Measurements from ENCODE around the gene ZC3H12D. TPM values are rescaled to one million over a fixed set of nuclear protein-coding genes. Genes with fewer than 3 reads are reported as not detected.

The ZC3H12D gene
- polyA plus RNA-seq, 1 of the 3 experiments (the other 2 are of a cell fraction) = 0.03 TPM

DNA sequence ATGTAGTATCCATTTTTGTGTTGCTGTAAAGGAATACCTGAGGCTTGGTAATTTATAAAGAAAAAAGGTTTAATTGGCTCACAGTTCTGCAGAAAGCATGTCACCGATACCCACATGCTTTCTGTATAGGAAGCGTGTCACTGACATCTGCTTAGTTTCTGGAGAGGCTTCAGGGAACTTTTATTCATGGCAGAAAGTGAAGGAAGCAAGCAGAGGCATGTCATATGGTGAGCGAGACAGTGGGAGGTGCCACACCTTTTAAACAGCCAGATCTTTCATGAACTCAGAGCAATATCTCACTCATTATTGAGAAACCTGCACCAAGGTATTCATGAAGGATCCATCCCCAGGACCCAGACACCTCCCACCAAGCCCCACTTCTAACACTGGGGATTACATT, 81.3 kb downstream of the ZC3H12D start:
- POLR2A ChIA-PET = no interaction called here
- H3K79me2 ChIP-seq (ENCODE audit: insufficient read depth) = no peaks in the 10 kb centered on the region
- WGBS (ENCODE audit: low lambda C conversion rate) = 100% methylated on average over 3 of the region's 3 CpGs

GRCh38 chr6:149400050-149400449, 84.8 kb downstream of the ZC3H12D start, which contains the start of gene SUMO4:
SUMO4 (plus strand) TSS chr6:149400262; CDS start chr6:149400392, 130 bp downstream.
- WGBS (ENCODE audit: low lambda C conversion rate) = 99% methylated on average over 9 of the region's 11 CpGs

More for the DNA sequence above, 81.3 kb downstream of the ZC3H12D start:
- H3K36me3 ChIP-seq (replicated peaks in 1 of 2; ENCODE audit: control insufficient read depth in 1 of 2, insufficient read depth in 2 of 2, low read length in 1 of 2) = peaks cover 62 to 90% of the 10 kb centered on the region in 2 experiments
- no peak for DNase-seq
- H3K9me2 ChIP-seq = no peaks in the 10 kb centered on the region
- H3K4me3 ChIP-seq (ENCODE audit: low read depth in 2 of 2, low read length in 1 of 2) = no peak overlapping the region
- H3K27ac ChIP-seq (ENCODE audit: low read depth in 2 of 2, low read length in 1 of 2) = no peak overlapping the region
- no peak overlapping the region for H3K4me2 ChIP-seq
- H3K9me3 ChIP-seq = no peaks in the 10 kb centered on the region
- no peaks in the 10 kb centered on the region for H4K20me1 ChIP-seq (ENCODE audit: insufficient read depth)
- CTCF ChIA-PET = interaction anchor here (0.6 kb wide), 1 partner anchor 9 kb away, joined by 4 read pairs; no protein-coding TSS in a partner anchor
- H3F3A ChIP-seq (replicated peaks; ENCODE audit: insufficient read depth) = peaks cover 14% of the 10 kb centered on the region
- no peak for TF ChIP-seq POLR2AphosphoS5 (IDR thresholded peaks at IDR 0.05; ENCODE audit: low read depth, low read length)
- no peak overlapping the region for H2AFZ ChIP-seq (ENCODE audit: low read depth)
- H3K9ac ChIP-seq = no peak overlapping the region
- H3K27me3 ChIP-seq (ENCODE audit: insufficient read depth) = no peaks in the 10 kb centered on the region
- H3K4me1 ChIP-seq (ENCODE audit: control insufficient read depth in 1 of 2, insufficient read depth in 2 of 2, low read depth in 1 of 2, low read length in 1 of 2) = no peaks in the 10 kb centered on the region; a peak in 1 of 4 replicates

More at GRCh38 chr6:149400050-149400449, 84.8 kb downstream of the ZC3H12D start, which contains the start of gene SUMO4:
- ChIA-PET CTCF (no interaction called here), POLR2A (no interaction called here)
- H3K36me3 ChIP-seq (replicated peaks in 1 of 2; ENCODE audit: control insufficient read depth in 1 of 2, insufficient read depth in 2 of 2, low read length in 1 of 2) = peaks cover 65 to 93% of the 10 kb centered on the region in 2 experiments
- H3K4me2 ChIP-seq = no peak within 1 kb of the TSS
- H3K27ac ChIP-seq (ENCODE audit: low read depth in 2 of 2, low read length in 1 of 2) = no peak within 1 kb of the TSS
- no peaks in the 10 kb centered on the region for H3K9me2 ChIP-seq
- H3K4me1 ChIP-seq (ENCODE audit: control insufficient read depth in 1 of 2, insufficient read depth in 2 of 2, low read depth in 1 of 2, low read length in 1 of 2) = no peaks in the 10 kb centered on the region; a peak in 2 of 4 replicates
- H3K9ac ChIP-seq = no peak within 1 kb of the TSS
- H3K9me3 ChIP-seq = no peaks in the 10 kb centered on the region
- 0 out of 2 replicates have a peak, but pooled peaks cover 3% of the 10 kb centered on the region for H4K20me1 ChIP-seq (ENCODE audit: insufficient read depth)
- H3K27me3 ChIP-seq (ENCODE audit: insufficient read depth) = no peaks in the 10 kb centered on the region
- peaks cover 4% of the 10 kb centered on the region for H3F3A ChIP-seq (replicated peaks; ENCODE audit: insufficient read depth)
- peaks cover 31% of the 10 kb centered on the region for H3K79me2 ChIP-seq (ENCODE audit: insufficient read depth)
- H3K4me3 ChIP-seq (ENCODE audit: low read depth in 2 of 2, low read length in 1 of 2) = no peak within 1 kb of the TSS
- no peak within 1 kb of the TSS for H2AFZ ChIP-seq (ENCODE audit: low read depth)
- TF ChIP-seq RXRA (IDR thresholded peaks at IDR 0.05; ENCODE audit: borderline replicate concordance, low read depth) (no peak), PBX3 (IDR thresholded peaks at IDR 0.05) (no peak), FOXM1 (IDR thresholded peaks at IDR 0.05; ENCODE audit: low read depth) (no peak), TEAD4 (IDR thresholded peaks at IDR 0.05; ENCODE audit: borderline replicate concordance, insufficient read depth) (no peak), USF1 (IDR thresholded peaks at IDR 0.05; ENCODE audit: borderline replicate concordance, low read depth) (no peak), RFX5 (IDR thresholded peaks at IDR 0.05; ENCODE audit: low read length) (no peak), RCOR1 (IDR thresholded peaks at IDR 0.05; ENCODE audit: low read length) (no peak), MXI1 (IDR thresholded peaks at IDR 0.05; ENCODE audit: low read depth, low read length) (no peak), GATA2 (CRISPR knock-in tag; IDR thresholded peaks at IDR 0.05) (no peak), TCF12 (IDR thresholded peaks at IDR 0.05) (no peak), GABPA (IDR thresholded peaks at IDR 0.05; ENCODE audit: low read depth) (no peak), ZBTB33 (IDR thresholded peaks at IDR 0.05; ENCODE audit: borderline replicate concordance, low read depth) (no peak), TAF1 (IDR thresholded peaks at IDR 0.05; ENCODE audit: borderline replicate concordance, low read depth, low read length) (no peak)
- no peak for DNase-seq
